ENCODE data around the gene SCARB1. TPM values are rescaled to one million over a fixed set of nuclear protein-coding genes. Genes with fewer than 3 reads are reported as not detected.

The SCARB1 gene
- total and polyA plus RNA-seq, 9 of the 15 experiments (the other 6 are each of a cell fraction or from before 2014, with no cell fraction given): 0.56 to 157 (median 52.8) TPM

- peak; percentile 97 for TF ChIP-seq CREB3L1 (IDR thresholded peaks at IDR 0.05; ENCODE audit: borderline replicate concordance, low read depth)
- TF ChIP-seq MECOM (CRISPR knock-in tag; IDR thresholded peaks at IDR 0.05): peak; percentile 87
- no peak for TF ChIP-seq STAG1 (CRISPR knock-in tag; IDR thresholded peaks at IDR 0.05; ENCODE audit: borderline replicate concordance)
- no peak for TF ChIP-seq DLX4 (CRISPR knock-in tag; IDR thresholded peaks at IDR 0.05)
- TF ChIP-seq USF1 (CRISPR knock-in tag; IDR thresholded peaks at IDR 0.05): peak; percentile 86
- TF ChIP-seq IRF1 (CRISPR knock-in tag; IDR thresholded peaks at IDR 0.05; ENCODE audit: borderline replicate concordance): no peak
- TF ChIP-seq ZNF318 (IDR thresholded peaks at IDR 0.05; ENCODE audit: borderline replicate concordance in 1 of 2, low read depth in 1 of 2): peak in 1 of 2 experiments; percentile 71; a peak in 1 of 4 replicates
- 0 out of 4 replicates have a peak, but pooled peaks of 1 of the 2 experiments have one; percentile 18 for TF ChIP-seq ARNT (IDR thresholded peaks at IDR 0.05)
- peak; percentile 90 for TF ChIP-seq MTA3 (IDR thresholded peaks at IDR 0.05; ENCODE audit: borderline replicate concordance)
Observed at GRCh38 chr12:124904306-124905098, 40.8 kb upstream of the SCARB1 start (continued).
